BJ (cell line): ENCODE data around the gene CD300LG. TPM values are rescaled to one million over a fixed set of nuclear protein-coding genes. Genes with fewer than 3 reads are reported as not detected.

Experiments
- CTCF ChIA-PET: fragments of 350-600 bp; formaldehyde crosslinking; extraction: SDS; loops from one replicate; lab custom pipeline; 2021; ENCODE audit warnings: antibody characterized with exemption, inconsistent platforms; lab: Yijun Ruan, JAX
- POLR2A ChIA-PET: fragments of 300-600 bp; sonication (Branson Sonifier 250); formaldehyde crosslinking; extraction: SDS; loops from one replicate; lab custom pipeline; 2021; ENCODE audit warnings: antibody characterized with exemption; lab: Charles Lee
- DNase-seq: peaks from one replicate; pipeline ENCODE4 v3.0.0-alpha.2; 2011; ENCODE audit warnings: low read depth
- H3K27me3 ChIP-seq: 2 replicates; pipeline ENCODE4 v1.6.0; 2011; ENCODE audit warnings: low read length; ENCODE audit not compliant: control insufficient read depth, insufficient read depth
- H3K36me3 ChIP-seq: 2 replicates; pipeline ENCODE4 v1.5.1; 2011; ENCODE audit warnings: low read length; ENCODE audit not compliant: control insufficient read depth, insufficient read depth
- H3K4me3 ChIP-seq: 2 replicates; pipeline ENCODE4 v1.5.1; 2011; ENCODE audit warnings: low read depth, mild to moderate bottlenecking, control low read depth, low read length
- polyA plus RNA-seq: library from polyadenylated mRNA; depleted of rRNA; stranded (reverse); fragments of >200 nt; gene quantifications from 2 replicates; pipeline ENCODE4 v1.2.3, GENCODE V29; 2011
- TF ChIP-seq, protein P1 (sequence below): IDR thresholded peaks from 2 replicates; pipeline ENCODE4 v1.5.1; 2011; ENCODE audit warnings: low read depth, mild to moderate bottlenecking, control low read depth, inconsistent platforms, low read length, moderate library complexity; ENCODE audit not compliant: insufficient read depth

The CD300LG gene
- polyA plus RNA-seq, 1 experiment = not detected

DNA sequence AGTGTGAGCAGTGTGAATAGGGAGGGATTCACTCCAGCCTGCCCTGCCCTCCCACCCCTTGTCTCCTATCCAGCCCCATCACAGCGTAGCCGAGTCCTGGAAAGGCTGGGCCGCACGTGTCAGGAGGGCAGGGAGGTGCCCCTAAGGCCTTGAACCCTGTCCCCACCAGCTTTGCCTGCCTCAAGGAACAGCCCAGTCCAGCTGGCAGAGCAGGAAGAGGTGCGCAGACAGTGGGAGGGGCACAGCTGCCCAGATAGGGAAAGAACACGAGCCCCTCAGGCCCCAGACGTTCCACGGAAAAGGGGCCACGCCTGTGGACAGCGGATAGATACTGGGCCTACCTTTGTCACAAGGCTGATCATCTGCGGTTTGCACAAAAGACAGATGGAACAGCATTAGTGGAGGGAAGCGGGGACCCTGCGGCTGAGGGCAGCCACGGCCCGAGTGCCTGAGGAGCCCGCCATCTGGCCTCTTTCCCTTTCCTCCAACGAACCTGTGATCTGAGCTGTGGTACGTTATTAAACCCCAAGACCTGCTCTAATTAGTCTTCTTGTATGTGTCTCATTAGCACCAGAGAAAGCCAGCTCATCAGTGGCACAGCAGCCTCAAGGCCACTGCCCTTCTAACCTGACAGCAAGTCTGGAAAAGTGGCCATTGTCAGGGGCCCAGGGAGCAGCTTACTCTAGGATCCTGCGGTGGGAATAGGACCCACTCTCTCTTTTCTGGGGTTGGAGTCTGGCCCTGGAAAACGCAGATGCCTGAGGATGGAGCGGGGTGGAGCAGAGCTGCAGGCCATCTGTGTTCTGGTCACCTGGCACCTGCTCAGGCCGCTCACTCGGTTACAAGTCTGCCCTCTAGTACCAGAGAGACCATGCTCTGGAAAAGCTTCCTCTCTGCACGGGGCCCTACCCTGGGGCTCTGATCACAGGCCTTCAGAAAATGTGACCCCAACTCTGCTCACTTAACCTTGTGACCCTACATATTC lies 30.3 kb upstream of the CD300LG start:
- POLR2A ChIA-PET = no interaction called here

GRCh38 chr17:43817826-43818225 lies 29.1 kb upstream of the CD300LG start:
- POLR2A ChIA-PET = interaction anchor here (0.7 kb wide), 1 partner anchor 24 kb away, joined by 5 read pairs; no protein-coding TSS in a partner anchor
- CTCF ChIA-PET = interaction anchor here (0.6 to 4.1 kb wide), 5 partner anchors 9 to 241 kb away, joined by 3 to 21 read pairs (median 4); partner anchors contain the start of gene CD300LG
- no peak overlapping the region for H3K4me3 ChIP-seq
- no peak for DNase-seq
- TF ChIP-seq, protein P1, sequence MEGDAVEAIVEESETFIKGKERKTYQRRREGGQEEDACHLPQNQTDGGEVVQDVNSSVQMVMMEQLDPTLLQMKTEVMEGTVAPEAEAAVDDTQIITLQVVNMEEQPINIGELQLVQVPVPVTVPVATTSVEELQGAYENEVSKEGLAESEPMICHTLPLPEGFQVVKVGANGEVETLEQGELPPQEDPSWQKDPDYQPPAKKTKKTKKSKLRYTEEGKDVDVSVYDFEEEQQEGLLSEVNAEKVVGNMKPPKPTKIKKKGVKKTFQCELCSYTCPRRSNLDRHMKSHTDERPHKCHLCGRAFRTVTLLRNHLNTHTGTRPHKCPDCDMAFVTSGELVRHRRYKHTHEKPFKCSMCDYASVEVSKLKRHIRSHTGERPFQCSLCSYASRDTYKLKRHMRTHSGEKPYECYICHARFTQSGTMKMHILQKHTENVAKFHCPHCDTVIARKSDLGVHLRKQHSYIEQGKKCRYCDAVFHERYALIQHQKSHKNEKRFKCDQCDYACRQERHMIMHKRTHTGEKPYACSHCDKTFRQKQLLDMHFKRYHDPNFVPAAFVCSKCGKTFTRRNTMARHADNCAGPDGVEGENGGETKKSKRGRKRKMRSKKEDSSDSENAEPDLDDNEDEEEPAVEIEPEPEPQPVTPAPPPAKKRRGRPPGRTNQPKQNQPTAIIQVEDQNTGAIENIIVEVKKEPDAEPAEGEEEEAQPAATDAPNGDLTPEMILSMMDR = no peak
- no peaks in the 10 kb centered on the region for H3K27me3 ChIP-seq
- peaks cover 16% of the 10 kb centered on the region for H3K36me3 ChIP-seq

More for the DNA sequence above, 30.3 kb upstream of the CD300LG start:
- DNase-seq = no peak
- H3K36me3 ChIP-seq = peaks cover 16% of the 10 kb centered on the region
- TF ChIP-seq, protein P1 = no peak
- H3K4me3 ChIP-seq = no peak overlapping the region
- H3K27me3 ChIP-seq = no peaks in the 10 kb centered on the region
- CTCF ChIA-PET = interaction anchor here (1.1 to 4.1 kb wide), 4 partner anchors 10 to 56 kb away, joined by 3 to 21 read pairs (median 7); partner anchors contain the start of gene CD300LG

DNA sequence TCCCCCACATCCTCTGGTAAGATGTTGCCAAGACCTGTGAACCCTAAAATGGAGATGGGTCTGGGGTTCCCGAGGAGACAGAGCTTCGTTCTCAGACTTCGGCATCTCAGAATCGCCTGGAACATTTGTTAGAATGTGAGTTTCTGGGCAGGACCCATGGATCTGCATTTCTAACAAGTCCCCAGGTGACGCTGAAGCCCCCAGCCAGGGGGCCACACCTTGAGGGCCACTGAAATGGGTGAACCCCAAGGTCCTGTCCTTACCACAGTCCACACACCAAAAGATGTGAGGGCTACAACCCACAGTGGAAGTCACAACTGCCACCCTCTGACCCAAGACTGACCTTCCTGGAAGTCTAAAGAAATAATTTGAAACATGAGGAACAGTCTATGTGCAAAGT lies 28.0 kb upstream of the CD300LG start:
- ChIA-PET POLR2A (no interaction called here), CTCF (interaction anchor here (2.1 to 4.1 kb wide), 2 partner anchors 8 to 27 kb away, joined by 6 to 21 read pairs; partner anchors contain the start of gene CD300LG)
- H3K27me3 ChIP-seq = no peaks in the 10 kb centered on the region
- H3K4me3 ChIP-seq = no peak overlapping the region
- H3K36me3 ChIP-seq = peaks cover 12% of the 10 kb centered on the region
- TF ChIP-seq, protein P1 = no peak
- no peak for DNase-seq

GRCh38 chr17:43820759-43821158 lies 26.2 kb upstream of the CD300LG start:
- TF ChIP-seq, protein P1 = no peak
- peaks cover 16% of the 10 kb centered on the region for H3K36me3 ChIP-seq
- ChIA-PET CTCF (interaction anchor here (1.4 kb wide), 1 partner anchor 26 kb away, joined by 4 read pairs; the partner anchor contains the start of gene CD300LG), POLR2A (no interaction called here)
- DNase-seq = no peak
- H3K27me3 ChIP-seq = no peaks in the 10 kb centered on the region
- H3K4me3 ChIP-seq = no peak overlapping the region
